Panc1 (cell line): ENCODE measurements around the gene RALGPS1. TPM values are rescaled to one million over a fixed set of nuclear protein-coding genes. Genes with fewer than 3 reads are reported as not detected.

Experiments used
- ATAC-seq: fragments of 200-7000 bp; cut with Tn5 transposase; 2 replicates; pipeline ENCODE4 v1.9.1; 2020; ENCODE audit warnings: mild to moderate bottlenecking, moderate library complexity
- BruUV-seq: library from RNA; stranded (reverse); fragments of 400-500 nt; replicated peaks from 2 replicates; lab custom pipeline; 2021; lab: Mats Ljungman, UMichigan
- CTCF ChIA-PET: fragments of 300-600 bp; sonication (Branson Sonifier 250); formaldehyde crosslinking; loops from one replicate; lab custom pipeline; 2022; ENCODE audit warnings: antibody characterized with exemption; lab: Charles Lee
- POLR2A ChIA-PET: fragments of 300-600 bp; sonication (Branson Sonifier 250); formaldehyde crosslinking; loops from one replicate; lab custom pipeline; 2022; ENCODE audit warnings: antibody characterized with exemption; lab: Charles Lee
- DNase-seq: peaks from one replicate; pipeline ENCODE4 v3.0.0-alpha.2; 2010; ENCODE audit warnings: low read depth, low spot score
- H3K27ac ChIP-seq: 2 replicates; pipeline ENCODE4 v1.5.1; 2011; ENCODE audit warnings: mild to moderate bottlenecking, low read length, inconsistent platforms
- H3K27me3 ChIP-seq: fragments of 200-500 bp; sonication (Bioruptor generic); 2 replicates; pipeline ENCODE4 v1.6.0; 2014; ENCODE audit warnings: low read length, inconsistent platforms; ENCODE audit not compliant: control insufficient read depth, insufficient read depth
- H3K36me3 ChIP-seq: fragments of 200-500 bp; sonication (Bioruptor generic); 2 replicates; pipeline ENCODE4 v1.5.1; 2014; ENCODE audit warnings: inconsistent platforms, mild to moderate bottlenecking, low read length, moderate library complexity; ENCODE audit not compliant: control insufficient read depth, insufficient read depth
- H3K4me1 ChIP-seq: 2 replicates; pipeline ENCODE4 v1.5.1; 2011; ENCODE audit warnings: inconsistent platforms, mild to moderate bottlenecking, low read length, moderate library complexity; ENCODE audit not compliant: control insufficient read depth, insufficient read depth
- H3K4me3 ChIP-seq, 2 experiments: 2 replicates each; pipeline ENCODE4 v1.5.1; 2011 to 2012; ENCODE audit warnings: low read depth in 2 of 2, low read length in 2 of 2, mild to moderate bottlenecking in 2 of 2, inconsistent platforms in 1 of 2, moderate library complexity in 1 of 2
- H3K9me3 ChIP-seq: fragments of 200-500 bp; sonication (Bioruptor generic); 2 replicates; pipeline ENCODE4 v1.5.1; 2014; ENCODE audit warnings: low read depth, mild to moderate bottlenecking, inconsistent platforms, low read length, moderate library complexity; ENCODE audit not compliant: control insufficient read depth, insufficient read depth
- POLR2AphosphoS5 ChIP-seq: IDR thresholded peaks from 2 replicates; pipeline ENCODE4 v1.6.1; 2012; ENCODE audit warnings: mild to moderate bottlenecking, low read depth, low read length, moderate library complexity
- SIN3A ChIP-seq: IDR thresholded peaks from 2 replicates; pipeline ENCODE4 v1.6.1; 2012; ENCODE audit warnings: low read depth, mild to moderate bottlenecking, low read length, moderate library complexity, borderline replicate concordance; ENCODE audit not compliant: insufficient read depth
- TCF7L2 ChIP-seq: IDR thresholded peaks from 2 replicates; pipeline ENCODE4 v1.6.1; 2011; ENCODE audit warnings: mild to moderate bottlenecking, low read depth, low read length, inconsistent platforms
- in situ Hi-C: cut with HindIII; loops from 2 replicates; pipeline ENCODE4 v1.10.0; 2016; ENCODE audit warnings: low sequenced_read_pairs, low pct_unique_long_range_greater_than_20kb
- intact Hi-C: fragments of 100-400 bp; cut with micrococcal nuclease; formaldehyde crosslinking; loops from one replicate; pipeline ENCODE4 v1.10.0; 2022; ENCODE audit not compliant: unreplicated experiment
- total RNA-seq: library from RNA; stranded (reverse); gene quantifications from one replicate; pipeline ENCODE4 v1.2.1, GENCODE V29; 2021; ENCODE audit not compliant: unreplicated experiment
- TF ChIP-seq, protein P1 (sequence below), 2 experiments: IDR thresholded peaks; 2 replicates each; pipeline ENCODE4 v1.6.1; 2011 to 2012; ENCODE audit warnings: low read depth in 2 of 2, control low read depth in 1 of 2, low read length in 1 of 2, mild to moderate bottlenecking in 1 of 2, moderate library complexity in 1 of 2; ENCODE audit not compliant: insufficient read depth in 1 of 2
- TF ChIP-seq, protein P2 (sequence below): fragments of 450-650 bp; IDR thresholded peaks from 2 replicates; pipeline ENCODE4 v1.5.1; 2017; ENCODE audit warnings: mild to moderate bottlenecking

The RALGPS1 gene
- total RNA-seq, 1 experiment from 2014 or later = 7.2 TPM

DNA sequence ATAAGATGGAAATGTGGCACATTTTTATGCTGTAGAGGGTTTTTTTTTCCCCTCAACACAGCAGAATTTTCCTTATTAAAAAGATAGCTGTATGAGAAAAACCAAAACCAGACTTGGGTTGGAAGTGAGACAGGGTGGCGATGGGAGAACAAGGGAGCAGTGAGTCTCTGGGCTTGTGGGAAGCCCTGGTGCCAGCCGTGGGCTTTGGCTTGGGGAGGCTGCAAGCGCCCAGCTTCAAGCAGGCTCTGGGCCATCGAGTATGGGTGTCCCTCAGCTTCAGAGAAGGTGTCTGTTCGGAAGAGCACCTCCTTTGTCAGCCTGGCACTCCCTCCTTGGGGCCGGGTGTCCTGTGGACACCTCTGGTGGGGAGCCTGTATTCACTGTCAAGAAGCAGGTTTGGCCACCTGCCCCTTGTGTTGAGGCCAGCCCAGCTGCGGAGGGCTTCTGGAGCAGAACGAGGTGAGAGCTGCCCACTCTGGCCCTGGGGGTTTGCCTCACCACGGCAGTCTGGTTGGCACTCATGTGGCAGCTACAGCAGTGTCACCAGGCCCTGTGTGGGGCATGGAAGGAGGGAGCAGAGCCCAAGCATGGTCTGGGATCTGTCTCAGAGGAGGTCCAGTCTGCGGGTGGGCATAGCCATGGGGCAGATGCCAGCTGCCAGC lies 245.5 kb downstream of the RALGPS1 start:
- H3K27ac ChIP-seq = no peak overlapping the region
- no peaks in the 10 kb centered on the region for H3K9me3 ChIP-seq
- peaks cover 4% of the 10 kb centered on the region; the same call in 1 of the 2 replicates for H3K4me1 ChIP-seq
- no peak for DNase-seq
- no TSS peak for BruUV-seq
- intact Hi-C loops (no loop called here), in situ Hi-C loops (no loop called here)
- CTCF ChIA-PET = no interaction called here
- no peaks in the 10 kb centered on the region for H3K36me3 ChIP-seq
- ATAC-seq = no peak
- POLR2A ChIA-PET = no interaction called here
- TF ChIP-seq POLR2AphosphoS5 (no peak), SIN3A (no peak), TCF7L2 (no peak)
- TF ChIP-seq, protein P1, sequence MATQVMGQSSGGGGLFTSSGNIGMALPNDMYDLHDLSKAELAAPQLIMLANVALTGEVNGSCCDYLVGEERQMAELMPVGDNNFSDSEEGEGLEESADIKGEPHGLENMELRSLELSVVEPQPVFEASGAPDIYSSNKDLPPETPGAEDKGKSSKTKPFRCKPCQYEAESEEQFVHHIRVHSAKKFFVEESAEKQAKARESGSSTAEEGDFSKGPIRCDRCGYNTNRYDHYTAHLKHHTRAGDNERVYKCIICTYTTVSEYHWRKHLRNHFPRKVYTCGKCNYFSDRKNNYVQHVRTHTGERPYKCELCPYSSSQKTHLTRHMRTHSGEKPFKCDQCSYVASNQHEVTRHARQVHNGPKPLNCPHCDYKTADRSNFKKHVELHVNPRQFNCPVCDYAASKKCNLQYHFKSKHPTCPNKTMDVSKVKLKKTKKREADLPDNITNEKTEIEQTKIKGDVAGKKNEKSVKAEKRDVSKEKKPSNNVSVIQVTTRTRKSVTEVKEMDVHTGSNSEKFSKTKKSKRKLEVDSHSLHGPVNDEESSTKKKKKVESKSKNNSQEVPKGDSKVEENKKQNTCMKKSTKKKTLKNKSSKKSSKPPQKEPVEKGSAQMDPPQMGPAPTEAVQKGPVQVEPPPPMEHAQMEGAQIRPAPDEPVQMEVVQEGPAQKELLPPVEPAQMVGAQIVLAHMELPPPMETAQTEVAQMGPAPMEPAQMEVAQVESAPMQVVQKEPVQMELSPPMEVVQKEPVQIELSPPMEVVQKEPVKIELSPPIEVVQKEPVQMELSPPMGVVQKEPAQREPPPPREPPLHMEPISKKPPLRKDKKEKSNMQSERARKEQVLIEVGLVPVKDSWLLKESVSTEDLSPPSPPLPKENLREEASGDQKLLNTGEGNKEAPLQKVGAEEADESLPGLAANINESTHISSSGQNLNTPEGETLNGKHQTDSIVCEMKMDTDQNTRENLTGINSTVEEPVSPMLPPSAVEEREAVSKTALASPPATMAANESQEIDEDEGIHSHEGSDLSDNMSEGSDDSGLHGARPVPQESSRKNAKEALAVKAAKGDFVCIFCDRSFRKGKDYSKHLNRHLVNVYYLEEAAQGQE (IDR thresholded peaks at IDR 0.05; ENCODE audit: insufficient read depth in 1 of 2, low read depth in 2 of 2, low read length in 1 of 2) = no peak
- TF ChIP-seq, protein P2, sequence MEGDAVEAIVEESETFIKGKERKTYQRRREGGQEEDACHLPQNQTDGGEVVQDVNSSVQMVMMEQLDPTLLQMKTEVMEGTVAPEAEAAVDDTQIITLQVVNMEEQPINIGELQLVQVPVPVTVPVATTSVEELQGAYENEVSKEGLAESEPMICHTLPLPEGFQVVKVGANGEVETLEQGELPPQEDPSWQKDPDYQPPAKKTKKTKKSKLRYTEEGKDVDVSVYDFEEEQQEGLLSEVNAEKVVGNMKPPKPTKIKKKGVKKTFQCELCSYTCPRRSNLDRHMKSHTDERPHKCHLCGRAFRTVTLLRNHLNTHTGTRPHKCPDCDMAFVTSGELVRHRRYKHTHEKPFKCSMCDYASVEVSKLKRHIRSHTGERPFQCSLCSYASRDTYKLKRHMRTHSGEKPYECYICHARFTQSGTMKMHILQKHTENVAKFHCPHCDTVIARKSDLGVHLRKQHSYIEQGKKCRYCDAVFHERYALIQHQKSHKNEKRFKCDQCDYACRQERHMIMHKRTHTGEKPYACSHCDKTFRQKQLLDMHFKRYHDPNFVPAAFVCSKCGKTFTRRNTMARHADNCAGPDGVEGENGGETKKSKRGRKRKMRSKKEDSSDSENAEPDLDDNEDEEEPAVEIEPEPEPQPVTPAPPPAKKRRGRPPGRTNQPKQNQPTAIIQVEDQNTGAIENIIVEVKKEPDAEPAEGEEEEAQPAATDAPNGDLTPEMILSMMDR = no peak
- H3K4me3 ChIP-seq = no peak overlapping the region
- H3K27me3 ChIP-seq = no peaks in the 10 kb centered on the region

DNA sequence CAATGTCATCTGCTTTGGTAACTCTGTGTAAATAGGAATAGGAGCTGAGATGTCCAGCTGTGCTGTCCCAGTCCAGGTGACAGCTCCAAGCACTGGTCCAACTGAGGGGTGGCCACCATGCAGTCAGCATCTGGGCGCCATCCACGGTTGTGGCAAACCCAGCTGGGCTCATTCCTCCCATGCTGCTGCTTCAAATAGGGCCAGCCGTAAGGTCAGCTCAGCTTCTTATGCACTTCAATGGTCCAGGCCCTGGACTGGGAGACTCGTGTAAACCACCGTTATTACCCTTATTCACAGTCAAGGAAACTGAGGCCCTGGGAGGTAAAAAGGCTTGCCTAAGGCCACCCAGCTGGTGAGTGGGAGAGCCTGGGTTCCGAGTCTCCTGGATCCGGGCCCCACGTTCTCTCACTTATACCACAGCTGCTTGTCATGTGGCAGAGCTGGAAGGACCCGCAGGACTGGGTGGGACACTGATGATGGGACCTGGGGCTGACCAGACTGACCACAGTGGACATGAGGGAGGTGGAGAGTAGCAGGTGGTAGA lies 246.6 kb downstream of the RALGPS1 start:
- no peak for ATAC-seq
- H3K36me3 ChIP-seq = no peaks in the 10 kb centered on the region
- intact Hi-C loops = no loop called here
- ChIA-PET CTCF (no interaction called here), POLR2A (no interaction called here)
- peaks cover 4% of the 10 kb centered on the region; the same call in 1 of the 2 replicates for H3K4me1 ChIP-seq
- no peak overlapping the region for H3K27ac ChIP-seq
- TF ChIP-seq TCF7L2 (no peak), POLR2AphosphoS5 (no peak), SIN3A (no peak)
- TF ChIP-seq, protein P2 = no peak
- TF ChIP-seq, protein P1 (IDR thresholded peaks at IDR 0.05; ENCODE audit: insufficient read depth in 1 of 2, low read depth in 2 of 2, low read length in 1 of 2) = no peak
- no peaks in the 10 kb centered on the region for H3K27me3 ChIP-seq
- no peak overlapping the region for H3K4me3 ChIP-seq
- H3K9me3 ChIP-seq = no peaks in the 10 kb centered on the region
- in situ Hi-C loops = no loop called here
- BruUV-seq = no TSS peak
- no peak for DNase-seq
